Prostate gland (tissue), 2 donors: ENCODE results near the gene CASP8AP2. TPM values are rescaled to one million over a fixed set of nuclear protein-coding genes. Genes with fewer than 3 reads are reported as not detected.
"Not testable (repeated sequence)": the region's sequence is repeated elsewhere in the genome, so short reads cannot be mapped to it uniquely, and the experiment has no call there.

Source experiments
- DNase-seq: peaks from one replicate; pipeline ENCODE4 v3.0.0-alpha.2; 2019; ENCODE audit warnings: low spot score
- H3K27ac ChIP-seq, 2 donors: fragments of 200-600 bp; sonication (generic); 2 replicates each; pipeline ENCODE4 v1.5.1; 2017 to 2019
- H3K27me3 ChIP-seq: fragments of 200-600 bp; sonication (generic); replicated peaks from 2 replicates; pipeline ENCODE4 v1.5.1; 2019; ENCODE audit not compliant: insufficient read depth
- H3K36me3 ChIP-seq, 2 donors: fragments of 200-600 bp; sonication (generic); 1 replicate in 1 of 2; 2 replicates in 1 of 2; pipeline versions ENCODE4 v1.5.1 to v1.8.1; 2017 to 2019
- H3K4me1 ChIP-seq: fragments of 200-600 bp; sonication (generic); replicated peaks from 2 replicates; pipeline ENCODE4 v1.5.1; 2019
- H3K4me3 ChIP-seq, 2 donors: fragments of 200-600 bp; sonication (generic); 2 replicates each; pipeline ENCODE4 v1.5.1; 2017 to 2019
- H3K9me3 ChIP-seq: fragments of 200-600 bp; sonication (generic); 2 replicates; pipeline ENCODE4 v1.5.1; 2017
- POLR2A ChIP-seq: fragments of 450-650 bp; IDR thresholded peaks from one replicate; pipeline ENCODE4 v1.6.1; 2016; ENCODE audit warnings: antibody characterized with exemption, mild to moderate bottlenecking
- POLR2AphosphoS5 ChIP-seq: sonication (generic); formaldehyde crosslinking; IDR thresholded peaks from one replicate; pipeline ENCODE4 v1.6.1; 2017; ENCODE audit warnings: antibody characterized with exemption
- WGBS: methylation state at CpG from one replicate; pipeline ENCODE4 v1.1.5; 2018; 5-methylcytosine and 5-hydroxymethylcytosine counted together
- intact Hi-C: fragments of 100-400 bp; cut with DNase I; formaldehyde crosslinking; loops from one replicate; pipeline ENCODE4 v1.14.2; 2022
- total RNA-seq, 2 donors: library from RNA; depleted of rRNA; stranded (reverse); fragments of >200 nt; gene quantifications; one replicate each; pipeline ENCODE4 v1.1.0, GENCODE V29; 2016
- TF ChIP-seq, protein P1 (sequence below), 4 experiments: fragments of 200-600 bp in 2 of 4; fragments of 450-650 bp in 2 of 4; sonication (generic) in 2 of 4; IDR thresholded peaks; 1 replicate in 3 of 4; 2 replicates in 1 of 4; pipeline ENCODE4 v1.5.1; 2016 to 2019; ENCODE audit warnings: antibody characterized with exemption in 4 of 4, mild to moderate bottlenecking in 2 of 4, moderate library complexity in 2 of 4

The CASP8AP2 gene
- total RNA-seq, 2 donors from 2014 or later, result 10.9 to 17.7 TPM

DNA sequence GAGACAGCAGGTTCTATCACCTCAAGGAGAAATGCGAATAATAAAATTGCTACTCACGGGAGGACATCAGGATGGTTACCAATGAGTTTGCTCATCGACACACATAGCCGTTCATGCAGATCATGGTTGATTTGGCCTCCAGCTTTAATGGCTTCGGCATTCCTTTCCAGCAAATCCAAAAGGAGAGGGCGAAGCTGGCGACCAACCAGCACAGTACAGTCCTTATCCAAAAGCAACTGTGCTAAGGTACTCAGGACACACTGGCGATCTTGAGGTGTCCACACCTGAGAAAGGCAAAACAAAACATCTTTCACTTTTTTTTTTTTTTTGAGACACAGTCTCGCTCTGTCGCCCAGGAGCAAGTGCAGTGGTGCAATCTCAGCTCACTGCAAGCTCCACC is 26.4 kb upstream of the CASP8AP2 start:
- no peak for DNase-seq
- intact Hi-C loops, result no loop called here

GRCh38 chr6:89805814-89806371 is 23.8 kb upstream of the CASP8AP2 start:
- no peak overlapping the region for H3K27ac ChIP-seq
- H3K4me1 ChIP-seq, result no peaks in the 10 kb centered on the region
- no peak overlapping the region for H3K4me3 ChIP-seq
- no peaks in the 10 kb centered on the region for H3K27me3 ChIP-seq
- intact Hi-C loops, result no loop called here
- 82% methylated on average over 6 of the region's 6 CpGs for WGBS
- no peaks in the 10 kb centered on the region for H3K36me3 ChIP-seq
- DNase-seq, result no peak
- TF ChIP-seq POLR2A (no peak), POLR2AphosphoS5 (no peak)
- TF ChIP-seq, protein P1, sequence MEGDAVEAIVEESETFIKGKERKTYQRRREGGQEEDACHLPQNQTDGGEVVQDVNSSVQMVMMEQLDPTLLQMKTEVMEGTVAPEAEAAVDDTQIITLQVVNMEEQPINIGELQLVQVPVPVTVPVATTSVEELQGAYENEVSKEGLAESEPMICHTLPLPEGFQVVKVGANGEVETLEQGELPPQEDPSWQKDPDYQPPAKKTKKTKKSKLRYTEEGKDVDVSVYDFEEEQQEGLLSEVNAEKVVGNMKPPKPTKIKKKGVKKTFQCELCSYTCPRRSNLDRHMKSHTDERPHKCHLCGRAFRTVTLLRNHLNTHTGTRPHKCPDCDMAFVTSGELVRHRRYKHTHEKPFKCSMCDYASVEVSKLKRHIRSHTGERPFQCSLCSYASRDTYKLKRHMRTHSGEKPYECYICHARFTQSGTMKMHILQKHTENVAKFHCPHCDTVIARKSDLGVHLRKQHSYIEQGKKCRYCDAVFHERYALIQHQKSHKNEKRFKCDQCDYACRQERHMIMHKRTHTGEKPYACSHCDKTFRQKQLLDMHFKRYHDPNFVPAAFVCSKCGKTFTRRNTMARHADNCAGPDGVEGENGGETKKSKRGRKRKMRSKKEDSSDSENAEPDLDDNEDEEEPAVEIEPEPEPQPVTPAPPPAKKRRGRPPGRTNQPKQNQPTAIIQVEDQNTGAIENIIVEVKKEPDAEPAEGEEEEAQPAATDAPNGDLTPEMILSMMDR (IDR thresholded peaks at IDR 0.05), result no peak
- no peaks in the 10 kb centered on the region for H3K9me3 ChIP-seq

More for the DNA sequence above, 26.4 kb upstream of the CASP8AP2 start:
- Histone ChIP-seq H3K9me3 (no peaks in the 10 kb centered on the region), H3K27me3 (no peaks in the 10 kb centered on the region), H3K4me3 (no peak overlapping the region), H3K36me3 (no peaks in the 10 kb centered on the region), H3K4me1 (no peaks in the 10 kb centered on the region), H3K27ac (no peak overlapping the region)
- 93% methylated on average over 10 of the region's 10 CpGs for WGBS
- no peak for TF ChIP-seq POLR2AphosphoS5
- TF ChIP-seq, protein P1 (IDR thresholded peaks at IDR 0.05), result no peak
- no peak for TF ChIP-seq POLR2A

- no peak overlapping the region for H3K4me3 ChIP-seq
- no peaks in the 10 kb centered on the region for H3K4me1 ChIP-seq
- no peak for TF ChIP-seq POLR2A
- no peak for TF ChIP-seq POLR2AphosphoS5
- TF ChIP-seq, protein P1 (IDR thresholded peaks at IDR 0.05), result no peak
- DNase-seq, result no peak
- no peaks in the 10 kb centered on the region for H3K27me3 ChIP-seq
- H3K27ac ChIP-seq, result no peak overlapping the region
- no peaks in the 10 kb centered on the region for H3K36me3 ChIP-seq
- no peaks in the 10 kb centered on the region for H3K9me3 ChIP-seq
- intact Hi-C loops, result no loop called here
- 92% methylated on average over 3 of the region's 3 CpGs for WGBS
Measured at GRCh38 chr6:89807581-89807980, 22.1 kb upstream of the CASP8AP2 start.

GRCh38 chr6:89813422-89813821 is 16.3 kb upstream of the CASP8AP2 start:
- intact Hi-C loops, DNase-seq, H3K27me3 ChIP-seq, H3K4me3 ChIP-seq, H3K4me1 ChIP-seq, H3K36me3 ChIP-seq, H3K27ac ChIP-seq, H3K9me3 ChIP-seq: not testable (repeated sequence)
- WGBS, result 94% methylated on average over 3 of the region's 3 CpGs

- intact Hi-C loops, result no loop called here
- Histone ChIP-seq H3K36me3 (no peaks in the 10 kb centered on the region), H3K4me3 (no peak overlapping the region), H3K9me3 (no peaks in the 10 kb centered on the region), H3K27ac (no peak overlapping the region), H3K27me3 (no peaks in the 10 kb centered on the region), H3K4me1 (no peaks in the 10 kb centered on the region)
- WGBS, result 56% methylated on average over 3 of the region's 3 CpGs
- no peak for DNase-seq
- TF ChIP-seq, protein P1 (IDR thresholded peaks at IDR 0.05), result no peak
- TF ChIP-seq POLR2AphosphoS5 (no peak), POLR2A (no peak)
Measured at GRCh38 chr6:89817481-89817880, 12.2 kb upstream of the CASP8AP2 start.
